Measurements from ENCODE around the gene PAX2.

PAX2 gene

GRCh38 chr10:100811261-100811660 lies 65.9 kb downstream of the PAX2 start:
- no peak for TF ChIP-seq CTCF (IDR thresholded peaks at IDR 0.05)
- H3K27ac ChIP-seq, result no peak overlapping the region
- no peak overlapping the region for H3K4me3 ChIP-seq
- no peak for DNase-seq (ENCODE audit: low spot score)

- Histone ChIP-seq H3K4me3 (no peak overlapping the region), H3K27ac (no peak overlapping the region)
- no peak for TF ChIP-seq CTCF (IDR thresholded peaks at IDR 0.05)
- no peak for DNase-seq (ENCODE audit: low spot score)
Observed at GRCh38 chr10:100811752-100812750, 66.7 kb downstream of the PAX2 start.

GRCh38 chr10:100812978-100813377 lies 67.6 kb downstream of the PAX2 start:
- Histone ChIP-seq H3K27ac (no peak overlapping the region), H3K4me3 (no peak overlapping the region)
- DNase-seq (ENCODE audit: low spot score), result no peak
- TF ChIP-seq CTCF (IDR thresholded peaks at IDR 0.05), result no peak

GRCh38 chr10:100814751-100815474 lies 69.5 kb downstream of the PAX2 start:
- H3K27ac ChIP-seq, result no peak overlapping the region
- H3K4me3 ChIP-seq, result no peak overlapping the region
- DNase-seq (ENCODE audit: low spot score), result no peak
- TF ChIP-seq CTCF (IDR thresholded peaks at IDR 0.05), result no peak

- TF ChIP-seq CTCF (IDR thresholded peaks at IDR 0.05), result no peak
- Histone ChIP-seq H3K4me3 (no peak overlapping the region), H3K27ac (no peak overlapping the region)
- no peak for DNase-seq (ENCODE audit: low spot score)
Observed at GRCh38 chr10:100816671-100817070, 71.3 kb downstream of the PAX2 start.

- no peak for DNase-seq (ENCODE audit: low spot score)
- no peak for TF ChIP-seq CTCF (IDR thresholded peaks at IDR 0.05)
Observed at GRCh38 chr10:100817268-100817839, 72.0 kb downstream of the PAX2 start.

More at GRCh38 chr10:100817268-100817839, 72.0 kb downstream of the PAX2 start:
- Histone ChIP-seq H3K4me3 (no peak overlapping the region), H3K27ac (no peak overlapping the region)
